Epithelial cell of esophagus (primary cell): ENCODE results near the gene KCNK3.

Source experiments
- DNase-seq: peaks from one replicate; pipeline ENCODE4 v3.0.0; 2010; ENCODE audit warnings: low read depth
- H3K4me3 ChIP-seq: 2 replicates; pipeline ENCODE4 v1.5.1; 2011; ENCODE audit warnings: mild to moderate bottlenecking, low read length, control low read depth
- CTCF ChIP-seq: IDR thresholded peaks from 2 replicates; pipeline ENCODE4 v1.5.1; 2011; ENCODE audit warnings: low read depth, mild to moderate bottlenecking, low read length, control low read depth, inconsistent platforms; ENCODE audit not compliant: insufficient read depth; ENCODE audit errors: missing control alignments

The KCNK3 gene

GRCh38 chr2:26687801-26688200 is 4.7 kb upstream of the KCNK3 start:
- no peak overlapping the region for H3K4me3 ChIP-seq
- TF ChIP-seq CTCF = no peak
- DNase-seq = no peak

- no peak overlapping the region for H3K4me3 ChIP-seq
- TF ChIP-seq CTCF = no peak
- no peak for DNase-seq
Observed at GRCh38 chr2:26691161-26691560, 1.4 kb upstream of the KCNK3 start.

- no peak for TF ChIP-seq CTCF
- H3K4me3 ChIP-seq = no peak overlapping the region
- no peak for DNase-seq
Observed at GRCh38 chr2:26691881-26692278, 642 bp upstream of the KCNK3 start.

- no peak overlapping the region for H3K4me3 ChIP-seq
- peak; percentile 44 for DNase-seq
- no peak for TF ChIP-seq CTCF
Observed at GRCh38 chr2:26692897-26693849, 651 bp downstream of the KCNK3 start.

- no peak for DNase-seq
- H3K4me3 ChIP-seq = no peak overlapping the region
- TF ChIP-seq CTCF = no peak
Observed at GRCh38 chr2:26694001-26694400, 1.5 kb downstream of the KCNK3 start.

GRCh38 chr2:26696351-26696816 is 3.9 kb downstream of the KCNK3 start:
- DNase-seq = peak; percentile 99
- H3K4me3 ChIP-seq = no peak overlapping the region
- TF ChIP-seq CTCF = no peak

GRCh38 chr2:26697425-26697824 is 4.9 kb downstream of the KCNK3 start:
- H3K4me3 ChIP-seq = no peak overlapping the region
- no peak for TF ChIP-seq CTCF
- DNase-seq = no peak
